Muscle of arm (tissue), 12 donors: Measurements from ENCODE around the gene TMEM94. TPM values are rescaled to one million over a fixed set of nuclear protein-coding genes. Genes with fewer than 3 reads are reported as not detected.

Experiments
- DNase-seq: peaks from one replicate; pipeline ENCODE4 v3.0.0-alpha.2; 2013
- polyA plus RNA-seq, 12 donors: library from polyadenylated mRNA; unstranded; fragments of 120-200 nt; gene quantifications; one replicate each; pipeline ENCODE4 v1.2.1, GENCODE V29; 2013; ENCODE audit not compliant: insufficient read length in 12 of 12

The TMEM94 gene
- polyA plus RNA-seq, 12 donors: 43.9 to 87.2 (median 57.4) TPM; not detected in 1

- no peak for DNase-seq
These were observed 68.0 kb downstream of the TMEM94 start for GRCh38 chr17:75524269-75524969.

GRCh38 chr17:75524970-75525805 is 68.8 kb downstream of the TMEM94 start, which contains the start of gene LLGL2:
TSS of gene LLGL2 (plus strand) at chr17:75525697. CDS start at chr17:75543427, 17,730 bp downstream.
- no peak for DNase-seq

- DNase-seq: no peak
These were observed 69.5 kb downstream of the TMEM94 start for GRCh38 chr17:75525806-75526554.

- no peak for DNase-seq
These were observed 70.3 kb downstream of the TMEM94 start for GRCh38 chr17:75526555-75527270.

- DNase-seq: no peak
These were observed 74.6 kb downstream of the TMEM94 start for GRCh38 chr17:75530837-75531720.

GRCh38 chr17:75531721-75532072 is 75.3 kb downstream of the TMEM94 start:
- DNase-seq: no peak

GRCh38 chr17:75535119-75535537 is 78.7 kb downstream of the TMEM94 start:
- DNase-seq: no peak

GRCh38 chr17:75535871-75536270 is 79.4 kb downstream of the TMEM94 start:
- DNase-seq: no peak

- no peak for DNase-seq
These were observed 79.9 kb downstream of the TMEM94 start for GRCh38 chr17:75536366-75536765.

GRCh38 chr17:75539967-75540729 is 83.7 kb downstream of the TMEM94 start:
- no peak for DNase-seq

- no peak for DNase-seq
These were observed 84.6 kb downstream of the TMEM94 start for GRCh38 chr17:75540923-75541503.

- DNase-seq: no peak
These were observed 85.8 kb downstream of the TMEM94 start for GRCh38 chr17:75542229-75542628.

- no peak for DNase-seq
These were observed 86.4 kb downstream of the TMEM94 start for GRCh38 chr17:75542728-75543336.

GRCh38 chr17:75544250-75544649 is 87.8 kb downstream of the TMEM94 start:
- no peak for DNase-seq

GRCh38 chr17:75546181-75546580 is 89.7 kb downstream of the TMEM94 start:
- DNase-seq: no peak

GRCh38 chr17:75547091-75547490 is 90.7 kb downstream of the TMEM94 start:
- DNase-seq: no peak

- no peak for DNase-seq
These were observed 92.4 kb downstream of the TMEM94 start for GRCh38 chr17:75548813-75549212.
